ENCODE data around the gene SLC26A11. TPM values are rescaled to one million over a fixed set of nuclear protein-coding genes. Genes with fewer than 3 reads are reported as not detected.

The SLC26A11 gene
- total RNA-seq, 1 donor from 2014 or later: 5.9 TPM

DNA sequence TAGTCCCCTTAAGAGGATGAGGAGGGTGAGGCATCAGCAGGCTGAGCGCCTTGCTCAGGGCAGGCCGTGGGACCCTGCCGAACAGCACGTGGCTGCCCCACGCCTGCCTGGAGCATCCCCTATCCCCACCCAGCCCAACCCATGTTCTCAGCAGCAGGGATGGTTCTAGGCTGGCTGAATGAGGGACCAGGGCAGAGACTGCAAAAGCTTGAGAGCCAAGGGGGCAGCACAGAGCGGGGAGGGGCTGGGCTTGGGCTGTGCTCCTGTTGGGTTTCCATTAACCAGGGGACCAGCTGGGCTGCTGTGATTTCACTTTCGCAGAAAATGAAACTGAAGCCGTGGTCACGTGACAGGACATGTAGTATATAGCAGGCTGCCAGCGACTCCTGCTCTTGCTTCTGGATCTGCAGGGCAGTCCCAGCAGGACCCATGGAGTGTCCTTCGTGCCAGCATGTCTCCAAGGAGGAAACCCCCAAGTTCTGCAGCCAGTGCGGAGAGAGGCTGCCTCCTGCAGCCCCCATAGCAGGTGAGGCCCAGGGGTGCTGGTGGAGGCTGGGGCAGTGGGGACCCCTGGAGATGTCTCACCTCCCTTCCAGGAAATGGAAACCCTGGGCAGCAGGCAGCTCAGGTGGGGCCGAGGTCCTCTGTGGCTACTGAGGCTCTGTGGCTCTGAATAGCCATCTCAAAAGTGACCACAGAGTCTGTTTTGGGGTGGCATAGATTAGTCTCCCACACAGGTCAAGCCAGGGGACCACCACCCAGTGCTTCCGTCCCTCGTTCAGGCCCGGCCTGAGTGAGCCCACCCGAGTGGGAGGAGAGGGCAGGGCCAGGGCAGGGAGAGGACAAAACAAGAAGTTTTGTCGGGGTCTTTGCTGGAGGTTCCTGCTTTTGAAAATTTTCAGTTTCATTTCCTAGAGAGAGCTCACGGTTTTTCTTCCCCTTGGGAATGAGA lies 43.3 kb downstream of the SLC26A11 start:
- no peaks in the 10 kb centered on the region for H3K27me3 Mint-ChIP-seq (ENCODE audit: insufficient read depth)
- intact Hi-C loops (cut with micrococcal nuclease): loop anchor here (1.0 to 2.0 kb wide), 3 partner anchors 9 to 116 kb away; partner anchors contain the start of gene EIF4A3
- H3K27ac Mint-ChIP-seq: peak overlapping the region; percentile 87
- DNase-seq (ENCODE audit: low spot score): peak; percentile 89
- H3K4me1 Mint-ChIP-seq (ENCODE audit: low read depth): peaks cover 49% of the 10 kb centered on the region
- peak overlapping the region; percentile 100 for H3K4me3 Mint-ChIP-seq
- peaks cover 29% of the 10 kb centered on the region for H3K36me3 Mint-ChIP-seq (ENCODE audit: low read depth)
- H3K9me3 Mint-ChIP-seq: no peaks in the 10 kb centered on the region

DNA sequence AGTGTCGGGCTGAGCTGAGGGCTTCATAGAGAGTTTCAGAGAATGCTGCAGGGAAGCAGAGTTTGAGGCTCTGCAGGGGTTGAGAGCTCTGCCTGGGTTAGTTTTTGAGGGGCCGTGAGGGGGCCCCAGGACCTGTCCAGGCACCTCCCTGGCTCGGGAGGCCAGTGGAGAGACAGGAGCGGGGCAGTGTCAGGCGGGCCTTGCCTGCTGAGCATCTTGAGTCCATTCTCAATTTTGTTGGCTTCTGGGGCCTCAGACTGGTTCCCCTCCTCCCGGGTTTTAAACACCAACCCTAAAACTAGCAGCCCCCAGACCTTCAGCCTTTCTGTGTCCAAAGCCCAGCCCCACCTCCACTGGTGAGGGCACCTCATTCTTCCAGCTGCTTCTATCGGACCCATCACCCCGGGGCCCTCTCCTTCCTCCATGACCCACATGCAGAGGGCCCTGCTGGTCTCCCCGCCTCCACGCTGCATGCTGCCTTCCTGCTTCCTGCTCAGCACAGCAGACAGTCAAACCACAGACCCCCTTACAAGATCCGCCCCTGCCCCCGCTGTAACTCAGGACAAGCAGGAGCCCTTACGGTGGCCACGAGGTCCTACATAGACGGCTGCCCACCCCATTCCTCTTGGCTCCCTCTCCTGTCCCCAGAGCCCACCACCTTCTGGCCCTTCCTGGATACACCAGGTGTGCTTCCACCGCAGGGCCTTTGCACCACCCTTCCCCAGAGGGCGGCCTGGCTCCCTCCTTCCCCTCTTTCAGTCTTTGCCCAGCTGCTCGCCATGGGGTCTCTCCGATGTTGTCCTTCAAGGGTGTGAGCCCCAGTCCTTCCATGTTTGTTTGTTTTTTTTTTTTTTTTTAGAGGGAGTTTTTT lies 44.2 kb downstream of the SLC26A11 start:
- Mint-ChIP-seq H3K36me3 (ENCODE audit: low read depth) (peaks cover 29% of the 10 kb centered on the region), H3K4me1 (ENCODE audit: low read depth) (peaks cover 42% of the 10 kb centered on the region), H3K4me3 (peak overlapping the region; percentile 100), H3K27me3 (ENCODE audit: insufficient read depth) (no peaks in the 10 kb centered on the region), H3K27ac (peak overlapping the region; percentile 87), H3K9me3 (no peaks in the 10 kb centered on the region)
- peak; percentile 53 for DNase-seq (ENCODE audit: low spot score)
- intact Hi-C loops (cut with micrococcal nuclease): loop anchor here (5.0 kb wide), 1 partner anchor 162 kb away; the partner anchor contains the start of gene GAA

DNA sequence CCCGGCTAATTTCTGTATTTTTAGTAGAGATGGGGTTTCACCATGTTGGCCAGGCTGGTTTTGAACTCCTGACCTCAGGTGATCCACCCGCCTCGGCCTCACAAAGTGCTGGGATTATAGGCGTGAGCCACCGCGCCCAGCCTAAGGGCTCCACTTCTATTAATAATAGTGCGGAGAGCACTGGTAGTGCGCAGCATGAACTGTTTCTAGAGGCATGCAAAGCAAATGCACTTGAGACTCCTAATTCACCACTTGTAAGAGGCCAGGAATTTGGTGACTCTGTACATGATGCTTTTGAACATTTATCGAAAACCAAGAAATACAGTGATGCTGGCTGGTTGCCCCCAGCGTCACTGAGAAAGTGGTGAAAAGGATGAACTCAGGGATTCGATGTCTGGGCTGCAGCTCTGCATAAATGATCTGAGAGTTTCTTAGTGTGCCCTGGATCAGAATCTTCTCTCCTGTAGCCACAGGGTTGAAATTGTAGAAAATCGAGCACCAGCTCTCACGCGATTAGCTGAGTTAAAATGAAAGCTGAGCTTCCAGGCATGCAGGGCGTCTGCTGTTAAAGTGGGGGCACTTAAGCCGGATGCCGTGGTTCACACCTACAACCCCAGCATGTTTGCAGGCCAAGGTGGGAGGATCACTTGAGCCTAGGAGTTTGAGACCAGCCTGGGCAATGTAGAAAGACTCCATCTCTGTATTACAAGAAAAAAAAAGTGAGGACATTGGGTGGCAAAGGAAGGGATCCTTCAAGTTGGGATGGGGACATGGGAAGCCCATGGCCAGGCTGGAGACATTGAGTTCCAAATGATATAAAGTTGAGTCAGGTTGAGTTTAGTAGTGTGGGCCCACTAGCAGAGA lies 45.2 kb downstream of the SLC26A11 start:
- Mint-ChIP-seq H3K27ac (peak overlapping the region; percentile 87), H3K27me3 (ENCODE audit: insufficient read depth) (no peaks in the 10 kb centered on the region), H3K4me3 (peak overlapping the region; percentile 100), H3K36me3 (ENCODE audit: low read depth) (peaks cover 35% of the 10 kb centered on the region), H3K4me1 (ENCODE audit: low read depth) (peaks cover 37% of the 10 kb centered on the region), H3K9me3 (no peaks in the 10 kb centered on the region)
- intact Hi-C loops (cut with micrococcal nuclease): loop anchor here (5.0 kb wide), 1 partner anchor 163 kb away; the partner anchor contains the start of gene GAA
- peak; percentile 68 for DNase-seq (ENCODE audit: low spot score)

DNA sequence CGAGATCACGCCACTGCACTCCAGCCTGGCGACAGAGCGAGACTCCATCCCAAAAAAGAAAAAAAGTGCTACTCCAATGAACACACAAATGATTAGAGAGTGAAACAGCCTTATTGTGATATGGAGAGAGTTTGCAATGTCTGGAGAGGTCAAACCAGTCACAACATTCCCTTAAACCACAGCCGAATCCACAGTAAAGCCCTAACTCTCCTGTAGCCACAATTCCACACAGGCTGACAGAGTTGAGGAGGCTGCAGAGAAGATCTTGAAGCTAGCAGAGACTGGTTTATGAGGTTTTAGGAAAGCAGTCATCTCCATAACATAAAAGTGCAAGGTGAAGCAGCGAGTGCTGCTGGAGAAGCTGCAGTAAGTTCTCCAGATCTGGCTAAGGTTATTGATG lies 47.2 kb downstream of the SLC26A11 start:
- Mint-ChIP-seq H3K4me1 (ENCODE audit: low read depth) (peaks cover 26% of the 10 kb centered on the region), H3K27me3 (ENCODE audit: insufficient read depth) (no peaks in the 10 kb centered on the region), H3K4me3 (peak overlapping the region; percentile 37), H3K9me3 (no peaks in the 10 kb centered on the region), H3K36me3 (ENCODE audit: low read depth) (peaks cover 37% of the 10 kb centered on the region), H3K27ac (peak overlapping the region; percentile 56)
- intact Hi-C loops (cut with micrococcal nuclease): loop anchor here (5.0 kb wide), 1 partner anchor 165 kb away; the partner anchor contains the start of gene GAA
- DNase-seq (ENCODE audit: low spot score): no peak

DNA sequence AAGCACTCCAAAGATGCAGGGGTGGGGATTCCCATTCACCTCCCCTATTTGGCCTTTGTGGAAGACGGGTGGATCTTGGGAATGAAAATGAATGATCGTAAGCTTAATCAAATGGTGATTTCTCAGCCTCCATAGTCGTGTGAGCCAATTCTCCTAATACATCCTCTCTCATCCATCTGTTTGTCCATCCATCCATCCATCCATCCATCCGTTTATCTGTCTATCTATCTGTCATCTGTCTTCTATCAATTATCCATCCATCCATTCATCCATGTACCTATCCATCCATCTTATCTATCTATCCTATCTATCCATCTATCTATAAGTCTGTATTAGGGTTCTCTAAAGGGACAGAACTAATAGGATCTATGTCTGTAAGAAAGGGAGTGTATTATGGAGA lies 48.2 kb downstream of the SLC26A11 start:
- Mint-ChIP-seq H3K4me3 (no peak overlapping the region), H3K9me3 (no peaks in the 10 kb centered on the region), H3K27ac (no peak overlapping the region), H3K27me3 (ENCODE audit: insufficient read depth) (no peaks in the 10 kb centered on the region), H3K36me3 (ENCODE audit: low read depth) (peaks cover 40% of the 10 kb centered on the region), H3K4me1 (ENCODE audit: low read depth) (peaks cover 31% of the 10 kb centered on the region)
- no peak for DNase-seq (ENCODE audit: low spot score)
- intact Hi-C loops (cut with micrococcal nuclease): loop anchor here (5.0 kb wide), 1 partner anchor 166 kb away; the partner anchor contains the start of gene GAA

DNA sequence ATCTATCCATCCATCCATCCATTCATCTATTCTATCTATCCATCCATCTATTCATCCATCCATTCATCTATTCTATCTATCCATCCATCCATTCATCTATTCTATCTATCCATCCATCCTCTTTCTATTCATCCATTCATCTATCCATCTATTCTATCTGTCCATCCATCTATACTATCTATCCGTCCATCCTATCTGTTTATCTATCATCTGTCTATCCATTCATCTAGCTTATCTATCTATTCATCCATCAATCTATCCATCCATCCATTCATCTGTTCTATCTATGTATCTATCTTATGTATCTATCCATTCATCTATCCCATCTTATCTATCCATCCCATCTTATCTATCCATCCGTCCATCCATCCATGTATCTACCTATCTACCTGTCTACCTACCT lies 49.2 kb downstream of the SLC26A11 start:
- peaks cover 36% of the 10 kb centered on the region for H3K4me1 Mint-ChIP-seq (ENCODE audit: low read depth)
- no peak overlapping the region for H3K27ac Mint-ChIP-seq
- no peaks in the 10 kb centered on the region for H3K27me3 Mint-ChIP-seq (ENCODE audit: insufficient read depth)
- H3K36me3 Mint-ChIP-seq (ENCODE audit: low read depth): peaks cover 43% of the 10 kb centered on the region
- no peaks in the 10 kb centered on the region for H3K9me3 Mint-ChIP-seq
- H3K4me3 Mint-ChIP-seq: no peak overlapping the region
- intact Hi-C loops (cut with micrococcal nuclease): loop anchor here (5.0 kb wide), 1 partner anchor 167 kb away; the partner anchor contains the start of gene GAA
- DNase-seq (ENCODE audit: low spot score): no peak

DNA sequence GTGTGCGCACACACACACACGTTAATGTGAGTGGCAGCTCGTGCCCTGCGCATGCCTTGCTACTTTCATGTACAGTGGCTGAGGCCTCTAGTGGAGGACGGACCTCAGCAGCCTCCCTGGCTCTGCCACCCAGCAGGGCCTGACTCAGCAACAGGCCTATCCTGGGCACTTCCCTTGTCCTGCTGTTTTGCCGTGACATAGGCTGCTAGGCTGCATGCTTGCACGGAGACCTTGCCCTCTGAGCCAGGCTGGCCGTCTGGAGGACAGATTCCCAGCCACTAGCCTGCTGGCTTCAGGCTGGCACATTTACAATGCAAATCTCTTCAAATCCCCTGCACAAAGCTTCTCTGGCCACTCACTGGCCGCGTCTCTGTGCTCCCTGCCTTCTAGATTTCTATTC lies 49.9 kb downstream of the SLC26A11 start:
- no peak overlapping the region for H3K27ac Mint-ChIP-seq
- no peaks in the 10 kb centered on the region for H3K27me3 Mint-ChIP-seq (ENCODE audit: insufficient read depth)
- peaks cover 34% of the 10 kb centered on the region for H3K4me1 Mint-ChIP-seq (ENCODE audit: low read depth)
- no peak for DNase-seq (ENCODE audit: low spot score)
- H3K4me3 Mint-ChIP-seq: peak overlapping the region; percentile 16
- H3K36me3 Mint-ChIP-seq (ENCODE audit: low read depth): peaks cover 40% of the 10 kb centered on the region
- H3K9me3 Mint-ChIP-seq: no peaks in the 10 kb centered on the region
- intact Hi-C loops (cut with micrococcal nuclease): no loop called here

DNA sequence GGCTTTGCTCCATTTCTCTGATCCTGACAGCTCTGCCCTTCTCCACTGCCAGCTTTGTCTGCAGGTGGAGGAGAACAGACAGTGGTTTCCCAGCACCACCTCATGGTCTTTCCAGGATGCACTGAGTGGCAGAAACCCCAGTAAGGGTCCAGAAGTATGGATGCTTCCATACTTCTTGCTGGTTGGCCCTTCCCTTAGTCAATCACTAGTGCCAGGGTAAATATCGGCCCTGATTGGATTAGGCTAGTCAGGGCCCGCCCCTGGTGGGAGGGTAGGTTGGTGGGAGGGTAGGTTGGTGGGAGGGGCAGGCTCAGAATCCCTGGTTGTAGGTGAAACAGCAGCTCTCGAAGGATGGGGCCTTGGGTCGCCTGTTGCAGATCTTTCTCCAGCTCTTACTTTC lies 50.6 kb downstream of the SLC26A11 start:
- intact Hi-C loops (cut with micrococcal nuclease): no loop called here
- H3K36me3 Mint-ChIP-seq (ENCODE audit: low read depth): peaks cover 36% of the 10 kb centered on the region
- no peaks in the 10 kb centered on the region for H3K27me3 Mint-ChIP-seq (ENCODE audit: insufficient read depth)
- peak overlapping the region; percentile 79 for H3K27ac Mint-ChIP-seq
- peaks cover 33% of the 10 kb centered on the region for H3K4me1 Mint-ChIP-seq (ENCODE audit: low read depth)
- H3K9me3 Mint-ChIP-seq: no peaks in the 10 kb centered on the region
- H3K4me3 Mint-ChIP-seq: no peak overlapping the region
- no peak for DNase-seq (ENCODE audit: low spot score)

DNA sequence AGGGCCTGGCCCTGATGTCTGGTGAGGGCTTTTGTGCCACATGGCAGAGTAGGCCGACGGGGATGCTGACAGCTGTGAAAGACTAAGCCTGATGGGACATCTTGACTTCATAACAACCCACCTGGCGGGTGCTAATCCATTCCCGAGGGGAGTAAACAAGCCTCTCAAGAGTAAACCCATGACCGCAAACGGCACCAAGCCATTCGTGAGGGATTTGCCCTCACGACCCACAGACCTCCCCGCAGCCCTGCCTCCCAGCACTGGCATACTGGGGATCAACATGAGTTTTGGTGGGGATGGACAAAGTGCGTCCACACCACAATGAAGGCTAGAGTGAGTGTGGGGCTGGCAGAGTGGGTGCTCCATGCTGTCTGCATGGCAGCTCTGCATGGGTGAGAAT lies 52.1 kb downstream of the SLC26A11 start:
- Mint-ChIP-seq H3K27me3 (ENCODE audit: insufficient read depth) (no peaks in the 10 kb centered on the region), H3K36me3 (ENCODE audit: low read depth) (peaks cover 38% of the 10 kb centered on the region), H3K4me1 (ENCODE audit: low read depth) (peaks cover 32% of the 10 kb centered on the region), H3K27ac (peak overlapping the region; percentile 42), H3K4me3 (peak overlapping the region; percentile 32), H3K9me3 (no peaks in the 10 kb centered on the region)
- no peak for DNase-seq (ENCODE audit: low spot score)
- intact Hi-C loops (cut with micrococcal nuclease): no loop called here

DNA sequence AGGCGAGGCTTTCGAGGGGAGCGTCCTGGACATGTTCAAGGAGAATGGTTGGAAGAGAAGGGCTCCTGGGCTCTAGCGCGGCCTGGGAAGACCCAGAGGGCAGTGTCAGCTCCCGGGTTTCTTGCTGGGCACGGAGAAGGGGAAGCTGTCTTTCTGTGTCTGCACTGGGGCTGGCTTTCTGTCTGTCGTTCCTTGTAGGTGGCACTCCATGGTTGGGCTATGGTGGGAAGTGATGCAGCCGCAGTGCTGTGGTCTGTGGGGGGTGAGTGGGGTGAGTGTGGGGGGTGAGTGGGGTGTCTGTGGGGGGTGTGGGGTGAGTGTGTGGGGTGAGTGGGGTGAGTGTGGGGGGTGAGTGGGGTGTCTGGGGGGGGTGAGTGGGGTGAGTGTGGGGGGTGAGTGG lies 54.1 kb downstream of the SLC26A11 start:
- intact Hi-C loops (cut with micrococcal nuclease): no loop called here
- H3K36me3 Mint-ChIP-seq (ENCODE audit: low read depth): peaks cover 35% of the 10 kb centered on the region

DNA sequence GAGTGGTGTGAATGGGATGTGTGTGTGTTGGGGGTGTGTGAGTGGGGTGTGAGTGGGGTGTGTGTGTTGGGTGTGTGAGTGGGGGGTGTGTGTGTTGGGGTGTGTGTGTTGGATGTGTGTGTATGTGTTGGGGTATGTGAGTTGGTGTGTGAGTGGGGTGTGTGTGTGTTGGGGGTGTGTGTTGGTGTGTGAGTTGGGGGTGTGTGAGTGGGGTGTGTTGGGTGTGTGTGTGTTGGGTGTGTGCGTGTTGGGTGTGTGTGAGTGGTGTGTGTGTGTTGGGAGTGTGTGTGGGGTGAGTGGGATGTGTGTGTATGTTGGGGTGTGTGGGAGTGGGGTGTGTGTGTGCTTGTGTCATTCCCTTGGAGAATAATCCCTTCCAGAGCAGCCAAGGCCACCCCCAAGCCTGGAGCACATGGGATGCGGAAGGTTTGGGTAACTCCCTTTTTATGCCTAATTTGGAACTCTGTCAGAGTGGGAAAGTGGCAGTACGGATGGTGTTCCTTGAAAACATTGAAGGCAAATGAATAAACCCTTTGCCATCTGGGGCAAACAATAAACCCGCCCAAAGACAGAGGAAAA lies 54.7 kb downstream of the SLC26A11 start:
- Mint-ChIP-seq H3K27me3 (ENCODE audit: insufficient read depth) (no peaks in the 10 kb centered on the region), H3K27ac (peak overlapping the region; percentile 42), H3K9me3 (no peaks in the 10 kb centered on the region), H3K36me3 (ENCODE audit: low read depth) (peaks cover 40% of the 10 kb centered on the region), H3K4me3 (no peak overlapping the region), H3K4me1 (ENCODE audit: low read depth) (peaks cover 31% of the 10 kb centered on the region)
- intact Hi-C loops (cut with micrococcal nuclease): no loop called here
- DNase-seq (ENCODE audit: low spot score): no peak

More for the DNA sequence above, 54.1 kb downstream of the SLC26A11 start:
- no peaks in the 10 kb centered on the region for H3K27me3 Mint-ChIP-seq (ENCODE audit: insufficient read depth)
- peaks cover 29% of the 10 kb centered on the region for H3K4me1 Mint-ChIP-seq (ENCODE audit: low read depth)
- H3K27ac Mint-ChIP-seq: peak overlapping the region; percentile 88
- DNase-seq (ENCODE audit: low spot score): no peak
- peak overlapping the region; percentile 30 for H3K4me3 Mint-ChIP-seq
- no peaks in the 10 kb centered on the region for H3K9me3 Mint-ChIP-seq

All from activated T-helper 1 cell treated with anti-CD3 and anti-CD28 coated beads, Interleukin-12 subunit alpha, Interleukin-12 subunit beta, Interleukin-2, Interleukin-4 antibody, amounts not matched to agents 30 ng/mL and 10 ng/mL and 1 ng/mL, durations not matched to agents 14 hours and 24 hours and 36 hours (primary cell).